NCI-H1092 (cell line): ENCODE measurements around the gene RAP1A.

ENCODE experiments used
- DNase-seq: peaks from one replicate; lab custom pipeline; 2025; lab: John Stamatoyannopoulos, UW

Gene RAP1A

DNA sequence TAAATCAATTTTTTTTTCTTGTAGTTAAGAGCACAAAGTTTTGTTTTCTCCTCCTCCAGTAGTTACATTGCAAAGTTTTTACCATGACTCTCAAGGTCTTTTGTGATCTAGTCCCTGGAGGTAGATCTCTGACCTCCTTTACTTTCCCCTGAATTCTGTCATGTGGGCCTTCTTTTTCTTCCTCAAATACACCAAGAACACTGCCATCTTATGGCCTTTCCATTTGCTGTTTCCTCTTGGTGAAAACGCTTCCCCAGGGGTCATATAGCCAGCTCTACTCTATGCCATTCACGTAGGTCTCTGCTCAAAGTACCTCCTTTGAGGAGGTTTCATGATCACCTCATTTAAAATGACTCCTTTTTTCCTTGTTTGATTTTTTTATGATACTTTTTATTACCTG lies 138.8 kb downstream of the RAP1A start:
- DNase-seq = no peak

DNA sequence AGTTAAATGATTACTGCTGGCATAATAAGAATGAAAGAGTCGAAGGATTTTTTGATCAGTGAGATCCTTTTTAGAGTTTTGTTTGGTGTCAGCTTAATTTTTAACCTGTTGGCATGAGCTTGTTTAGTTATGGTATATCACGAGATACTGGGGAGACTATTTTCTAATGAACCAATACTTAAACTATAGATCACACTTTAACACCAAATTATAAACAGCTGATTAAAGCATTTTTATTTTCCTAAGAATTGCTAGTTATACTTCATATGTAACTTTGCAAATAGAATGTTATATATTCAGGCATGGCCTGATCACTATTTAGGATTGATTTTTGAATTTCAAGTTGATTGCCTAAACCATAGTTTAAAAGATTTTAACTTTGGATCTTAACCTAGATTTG lies 142.1 kb downstream of the RAP1A start:
- DNase-seq = no peak

GRCh38 chr1:111762332-111762731 lies 142.7 kb downstream of the RAP1A start:
- DNase-seq = no peak
